Transverse colon (tissue), 4 donors: ENCODE measurements around the gene NTMT1. TPM values are rescaled to one million over a fixed set of nuclear protein-coding genes. Genes with fewer than 3 reads are reported as not detected.

Source experiments
- DNase-seq: peaks from one replicate; pipeline ENCODE4 v3.0.0-alpha.2; 2019
- H3K27ac ChIP-seq, 4 donors: fragments of 200-600 bp; sonication (generic); 2 replicates each; pipeline ENCODE4 v1.5.1; 2016 to 2018; ENCODE audit warnings: inconsistent platforms in 4 of 4
- H3K27me3 ChIP-seq: fragments of 200-600 bp; sonication (generic); 2 replicates; pipeline ENCODE4 v1.5.1; 2017; ENCODE audit warnings: inconsistent platforms
- H3K36me3 ChIP-seq, 4 donors: fragments of 200-600 bp; sonication (generic); 2 replicates each; pipeline ENCODE4 v1.5.1; 2017 to 2019; ENCODE audit warnings: inconsistent platforms in 4 of 4
- H3K4me1 ChIP-seq, 4 donors: fragments of 200-600 bp; sonication (generic); 2 replicates each; pipeline ENCODE4 v1.5.1; 2017 to 2020; ENCODE audit warnings: inconsistent platforms in 4 of 4
- H3K4me3 ChIP-seq, 4 donors: fragments of 200-600 bp; sonication (generic); 1 replicate in 1 of 4; 2 replicates in 3 of 4; pipeline versions ENCODE4 v1.5.1 to v1.6.1; 2017 to 2019; ENCODE audit warnings: inconsistent platforms in 4 of 4
- H3K9me3 ChIP-seq, 2 donors: fragments of 200-600 bp; sonication (generic); 2 replicates each; pipeline ENCODE4 v1.5.1; 2017 to 2019; ENCODE audit warnings: inconsistent platforms in 2 of 2
- EP300 ChIP-seq: sonication (generic); formaldehyde crosslinking; IDR thresholded peaks from one replicate; pipeline ENCODE4 v1.6.1; 2017; ENCODE audit warnings: antibody characterized with exemption, low read depth
- POLR2A ChIP-seq: fragments of 450-650 bp; IDR thresholded peaks from one replicate; pipeline ENCODE4 v1.6.1; 2016; ENCODE audit warnings: antibody characterized with exemption, mild to moderate bottlenecking, moderate library complexity
- POLR2AphosphoS5 ChIP-seq, 3 donors: sonication (generic); formaldehyde crosslinking; IDR thresholded peaks; one replicate each; pipeline ENCODE4 v1.6.1; 2016; ENCODE audit warnings: antibody characterized with exemption in 3 of 3
- WGBS, 2 donors: methylation state at CpG; one replicate each; pipeline ENCODE4 v1.1.5; 2018; ENCODE audit warnings: low coverage in 1 of 2; 5-methylcytosine and 5-hydroxymethylcytosine counted together
- in situ Hi-C, 4 donors: fragments of 200-750 bp; cut with MboI; loops; one replicate each; pipeline versions ENCODE4 v1.15.0 to v1.15.1; 2017; ENCODE audit warnings: low sequenced_read_pairs in 3 of 4, low pct_ligation_motif_present in 1 of 4, low pct_unique_long_range_greater_than_20kb in 1 of 4
- intact Hi-C: fragments of 100-400 bp; cut with DNase I; formaldehyde crosslinking; loops from one replicate; pipeline ENCODE4 v1.15.1; 2023; ENCODE audit warnings: low total_unique reads
- total RNA-seq, 4 donors: library from RNA; depleted of rRNA; stranded (reverse); fragments of >200 nt; gene quantifications; one replicate each; pipeline ENCODE4 v1.1.0, GENCODE V29; 2016
- TF ChIP-seq, protein P1 (sequence below), 5 experiments: fragments of 200-600 bp in 3 of 5; fragments of 450-650 bp in 2 of 5; sonication (generic) in 3 of 5; IDR thresholded peaks; 1 replicate in 2 of 5; 2 replicates in 3 of 5; pipeline ENCODE4 v1.5.1; 2016 to 2017; ENCODE audit warnings: antibody characterized with exemption in 5 of 5, inconsistent platforms in 3 of 5, mild to moderate bottlenecking in 2 of 5, moderate library complexity in 1 of 5

Gene NTMT1
- total RNA-seq, 4 donors from 2014 or later, result 11.3 to 19.1 (median 14.3) TPM

DNA sequence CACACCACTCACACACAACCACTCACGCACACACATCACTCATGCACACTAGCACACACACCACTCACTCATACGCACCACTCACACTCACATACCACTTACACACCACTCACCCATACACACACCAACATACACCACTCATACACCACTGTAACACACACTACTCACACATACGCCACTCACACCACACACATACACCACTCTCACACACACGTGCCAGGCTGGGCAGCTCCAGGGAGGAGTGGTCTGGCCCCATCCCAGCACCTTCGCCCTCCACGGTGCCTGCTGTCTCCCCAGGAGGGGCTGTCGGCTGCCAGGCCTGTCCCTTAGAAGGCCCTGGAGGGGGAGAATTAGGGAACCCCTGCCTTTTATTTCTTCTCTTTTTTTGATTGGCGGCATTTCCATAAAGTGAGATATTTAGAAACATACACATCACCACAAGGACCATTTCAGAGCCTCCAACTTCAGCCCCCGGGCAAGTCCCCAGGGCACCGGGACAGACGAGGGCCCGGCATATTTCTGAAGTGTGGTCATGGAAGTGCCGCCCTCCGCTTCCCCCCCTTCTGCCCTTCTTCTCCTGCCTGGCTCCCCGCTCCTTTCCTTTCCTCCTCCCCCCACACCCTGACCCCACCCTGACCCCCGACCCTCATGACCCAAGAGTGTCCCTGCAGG is 22.3 kb downstream of the NTMT1 start:
- Histone ChIP-seq H3K36me3 (no peaks in the 10 kb centered on the region), H3K4me1 (no peaks in the 10 kb centered on the region), H3K27me3 (no peaks in the 10 kb centered on the region), H3K4me3 (no peak overlapping the region), H3K27ac (no peak overlapping the region), H3K9me3 (no peaks in the 10 kb centered on the region)
- in situ Hi-C loops (loop anchor here in 3 of 4 donors (5.0 to 10.0 kb wide), 2 partner anchors 134 to 137 kb away; no protein-coding TSS in a partner anchor), intact Hi-C loops (loop anchor here (10.0 kb wide), 1 partner anchor 147 kb away; no protein-coding TSS in a partner anchor)
- no peak for TF ChIP-seq EP300
- TF ChIP-seq POLR2AphosphoS5 (IDR thresholded peaks at IDR 0.05), result no peak
- TF ChIP-seq POLR2A, result no peak
- TF ChIP-seq, protein P1, sequence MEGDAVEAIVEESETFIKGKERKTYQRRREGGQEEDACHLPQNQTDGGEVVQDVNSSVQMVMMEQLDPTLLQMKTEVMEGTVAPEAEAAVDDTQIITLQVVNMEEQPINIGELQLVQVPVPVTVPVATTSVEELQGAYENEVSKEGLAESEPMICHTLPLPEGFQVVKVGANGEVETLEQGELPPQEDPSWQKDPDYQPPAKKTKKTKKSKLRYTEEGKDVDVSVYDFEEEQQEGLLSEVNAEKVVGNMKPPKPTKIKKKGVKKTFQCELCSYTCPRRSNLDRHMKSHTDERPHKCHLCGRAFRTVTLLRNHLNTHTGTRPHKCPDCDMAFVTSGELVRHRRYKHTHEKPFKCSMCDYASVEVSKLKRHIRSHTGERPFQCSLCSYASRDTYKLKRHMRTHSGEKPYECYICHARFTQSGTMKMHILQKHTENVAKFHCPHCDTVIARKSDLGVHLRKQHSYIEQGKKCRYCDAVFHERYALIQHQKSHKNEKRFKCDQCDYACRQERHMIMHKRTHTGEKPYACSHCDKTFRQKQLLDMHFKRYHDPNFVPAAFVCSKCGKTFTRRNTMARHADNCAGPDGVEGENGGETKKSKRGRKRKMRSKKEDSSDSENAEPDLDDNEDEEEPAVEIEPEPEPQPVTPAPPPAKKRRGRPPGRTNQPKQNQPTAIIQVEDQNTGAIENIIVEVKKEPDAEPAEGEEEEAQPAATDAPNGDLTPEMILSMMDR (IDR thresholded peaks at IDR 0.05), result no peak
- WGBS, 2 donors, result 78 to 90% methylated on average over 4 to 16 of the region's 16 CpGs
- DNase-seq, result no peak

DNA sequence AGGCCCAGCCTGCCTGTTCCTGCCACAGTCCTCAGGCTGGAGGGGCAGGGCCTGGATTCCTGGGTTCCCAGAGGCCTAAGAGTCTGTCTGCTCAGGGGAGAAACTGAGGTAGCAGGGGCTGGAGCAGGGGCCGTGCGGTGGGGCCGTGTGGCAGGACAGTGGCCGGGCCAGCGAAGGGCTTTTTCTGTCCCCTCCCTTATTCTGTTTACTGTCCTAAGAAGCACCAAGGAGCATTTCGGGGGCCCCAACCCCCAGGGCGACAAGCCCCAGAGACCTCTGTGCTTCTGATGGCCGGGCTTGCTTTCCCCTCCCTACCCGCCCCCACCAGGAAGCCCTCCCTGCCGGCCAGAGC is 22.8 kb downstream of the NTMT1 start:
- H3K4me3 ChIP-seq, result no peak overlapping the region
- TF ChIP-seq EP300 (no peak), POLR2A (no peak), POLR2AphosphoS5 (IDR thresholded peaks at IDR 0.05) (no peak)
- TF ChIP-seq, protein P1 (IDR thresholded peaks at IDR 0.05), result no peak
- no peak overlapping the region for H3K27ac ChIP-seq
- in situ Hi-C loops, result loop anchor here in 3 of 4 donors (5.0 to 10.0 kb wide), 2 partner anchors 134 to 136 kb away; no protein-coding TSS in a partner anchor
- no peak for DNase-seq
- no peaks in the 10 kb centered on the region for H3K36me3 ChIP-seq
- 60 to 88% methylated on average over 3 to 8 of the region's 10 CpGs for WGBS, 2 donors
- intact Hi-C loops, result loop anchor here (10.0 kb wide), 1 partner anchor 146 kb away; no protein-coding TSS in a partner anchor
- H3K4me1 ChIP-seq, result no peaks in the 10 kb centered on the region
- no peaks in the 10 kb centered on the region for H3K27me3 ChIP-seq
- no peaks in the 10 kb centered on the region for H3K9me3 ChIP-seq

DNA sequence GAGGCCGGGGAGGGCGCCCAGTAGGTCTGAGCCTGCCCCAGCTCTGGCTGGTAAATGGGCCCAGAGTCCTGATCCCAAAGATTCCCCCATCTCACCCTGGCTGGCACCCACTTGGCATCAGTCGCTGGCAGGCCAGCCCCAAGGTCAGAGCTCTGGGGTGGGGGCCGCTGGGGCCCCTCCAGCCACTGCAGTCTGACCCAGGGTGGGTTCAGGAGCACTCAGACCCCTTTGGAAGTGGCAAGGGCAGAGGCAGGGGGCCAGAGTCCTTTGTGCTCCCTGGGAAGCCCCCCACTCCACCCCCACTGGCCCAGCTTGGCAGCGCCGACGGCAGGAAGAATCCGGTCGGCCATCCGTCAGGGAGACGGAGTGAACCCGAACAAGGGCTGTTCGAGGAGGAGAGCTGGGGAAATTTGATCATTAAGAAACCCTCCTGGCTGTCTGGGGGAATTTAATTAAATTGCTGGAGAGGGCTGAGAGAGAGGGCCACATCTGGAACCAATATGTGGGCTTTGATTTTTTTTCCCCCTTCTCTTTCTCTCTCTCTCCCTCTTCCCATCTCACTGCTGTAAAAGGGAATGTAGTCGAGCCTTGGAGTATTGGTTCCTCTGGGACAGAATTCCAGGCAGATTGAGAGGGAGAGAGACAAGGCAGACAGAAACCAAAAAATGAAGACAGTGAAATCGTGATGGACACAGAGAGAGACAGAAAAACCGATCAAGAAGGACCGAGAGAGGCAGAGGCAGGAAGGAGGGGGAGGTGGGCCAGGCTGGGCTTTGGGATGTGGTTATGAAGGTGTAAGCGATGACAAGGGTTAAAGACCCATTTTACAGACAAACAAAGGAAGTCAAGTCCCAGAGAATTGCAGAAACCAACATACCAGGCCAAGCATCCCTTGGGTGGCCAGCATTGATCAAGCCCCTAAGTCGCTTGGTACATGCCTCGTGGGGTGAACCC is 24.0 kb downstream of the NTMT1 start:
- Histone ChIP-seq H3K4me3 (no peak overlapping the region), H3K36me3 (no peaks in the 10 kb centered on the region), H3K4me1 (peaks cover 0 to 6% (median 0%) of the 10 kb centered on the region in 4 donors), H3K9me3 (no peaks in the 10 kb centered on the region), H3K27me3 (no peaks in the 10 kb centered on the region), H3K27ac (no peak overlapping the region)
- intact Hi-C loops (loop anchor here (10.0 kb wide), 1 partner anchor 145 kb away; no protein-coding TSS in a partner anchor), in situ Hi-C loops (loop anchor here (5.0 to 10.0 kb wide), 2 partner anchors 132 to 135 kb away; no protein-coding TSS in a partner anchor)
- TF ChIP-seq EP300, result no peak
- TF ChIP-seq POLR2A, result no peak
- TF ChIP-seq POLR2AphosphoS5 (IDR thresholded peaks at IDR 0.05), result no peak
- DNase-seq, result no peak
- 60 to 82% methylated on average over 5 to 19 of the region's 20 CpGs for WGBS, 2 donors

DNA sequence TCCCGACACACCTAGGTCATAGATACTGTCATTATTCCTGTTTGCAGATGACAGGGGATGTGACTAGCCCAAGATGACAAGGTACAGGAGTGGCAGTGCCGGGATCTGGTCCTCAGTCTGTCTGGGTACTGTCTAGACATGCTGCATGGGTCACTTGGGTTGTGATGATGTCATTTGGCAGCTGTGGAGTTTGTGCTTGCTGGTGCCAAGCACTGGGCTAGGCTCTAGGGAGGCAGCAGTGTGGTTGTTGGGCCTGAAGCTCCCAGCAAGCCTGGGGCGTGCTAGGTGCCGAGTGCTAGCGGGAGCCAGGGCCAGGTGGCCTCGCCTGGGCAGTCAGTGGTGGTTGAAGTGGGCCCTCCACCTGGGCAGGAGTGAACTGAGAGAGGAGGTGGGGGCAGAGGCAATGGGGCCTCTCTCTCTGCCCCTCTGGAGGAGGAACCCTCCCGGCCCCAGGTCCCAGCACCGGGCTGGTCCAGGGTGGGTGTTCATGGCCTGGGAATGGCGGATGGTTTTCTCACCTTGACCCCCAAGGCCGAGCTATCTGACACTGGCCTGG is 24.8 kb downstream of the NTMT1 start:
- Histone ChIP-seq H3K27ac (no peak overlapping the region), H3K9me3 (no peaks in the 10 kb centered on the region), H3K4me1 (peaks cover 0 to 6% (median 0%) of the 10 kb centered on the region in 4 donors), H3K27me3 (peaks cover under 1% of the 10 kb centered on the region), H3K4me3 (no peak overlapping the region), H3K36me3 (no peaks in the 10 kb centered on the region)
- WGBS, 2 donors, result 88% methylated on average over 10 of the region's 10 CpGs; no CpG with 5 or more reads in 1 of the 2 donors
- TF ChIP-seq POLR2AphosphoS5 (IDR thresholded peaks at IDR 0.05), result no peak
- no peak for TF ChIP-seq POLR2A
- TF ChIP-seq, protein P1 (IDR thresholded peaks at IDR 0.05), result no peak
- no peak for TF ChIP-seq EP300
- intact Hi-C loops (no loop called here), in situ Hi-C loops (loop anchor here in 1 of 4 donors (10.0 kb wide), 1 partner anchor 134 kb away; no protein-coding TSS in a partner anchor)
- no peak for DNase-seq
